Measurements from ENCODE around the gene ANAPC15.

GRCh38 chr11:72144807-72145565 is 32.5 kb upstream of the ANAPC15 start:
- TF ChIP-seq YY1 (IDR thresholded peaks at IDR 0.05; ENCODE audit: low read depth) (no peak), EP300 (IDR thresholded peaks at IDR 0.05; ENCODE audit: borderline replicate concordance) (no peak), MAX (IDR thresholded peaks at IDR 0.05) (no peak), CEBPB (IDR thresholded peaks at IDR 0.05) (no peak), REST (IDR thresholded peaks at IDR 0.05; ENCODE audit: low read depth) (no peak), RAD21 (IDR thresholded peaks at IDR 0.05; ENCODE audit: low read depth) (no peak), CREB1 (IDR thresholded peaks at IDR 0.05; ENCODE audit: low read depth) (no peak), NFIC (IDR thresholded peaks at IDR 0.05) (no peak), TEAD4 (IDR thresholded peaks at IDR 0.05) (peak; percentile 24; the same call in 1 of the 2 replicates), TAF1 (IDR thresholded peaks at IDR 0.05; ENCODE audit: low read depth) (no peak), FOXM1 (IDR thresholded peaks at IDR 0.05; ENCODE audit: borderline replicate concordance, low read depth) (no peak), EGR1 (IDR thresholded peaks at IDR 0.05) (no peak), USF1 (IDR thresholded peaks at IDR 0.05) (no peak)
